GM21526 (cell line): Measurements from ENCODE around the gene KCNJ3.

Experiments
- ATAC-seq: cut with Tn5 transposase; IDR thresholded peaks from one replicate; pipeline ENCODE4 v1.9.1; 2021; ENCODE audit warnings: moderate library complexity; ENCODE audit not compliant: unreplicated experiment, low FRiP score

KCNJ3 gene, protein sequence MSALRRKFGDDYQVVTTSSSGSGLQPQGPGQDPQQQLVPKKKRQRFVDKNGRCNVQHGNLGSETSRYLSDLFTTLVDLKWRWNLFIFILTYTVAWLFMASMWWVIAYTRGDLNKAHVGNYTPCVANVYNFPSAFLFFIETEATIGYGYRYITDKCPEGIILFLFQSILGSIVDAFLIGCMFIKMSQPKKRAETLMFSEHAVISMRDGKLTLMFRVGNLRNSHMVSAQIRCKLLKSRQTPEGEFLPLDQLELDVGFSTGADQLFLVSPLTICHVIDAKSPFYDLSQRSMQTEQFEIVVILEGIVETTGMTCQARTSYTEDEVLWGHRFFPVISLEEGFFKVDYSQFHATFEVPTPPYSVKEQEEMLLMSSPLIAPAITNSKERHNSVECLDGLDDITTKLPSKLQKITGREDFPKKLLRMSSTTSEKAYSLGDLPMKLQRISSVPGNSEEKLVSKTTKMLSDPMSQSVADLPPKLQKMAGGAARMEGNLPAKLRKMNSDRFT

DNA sequence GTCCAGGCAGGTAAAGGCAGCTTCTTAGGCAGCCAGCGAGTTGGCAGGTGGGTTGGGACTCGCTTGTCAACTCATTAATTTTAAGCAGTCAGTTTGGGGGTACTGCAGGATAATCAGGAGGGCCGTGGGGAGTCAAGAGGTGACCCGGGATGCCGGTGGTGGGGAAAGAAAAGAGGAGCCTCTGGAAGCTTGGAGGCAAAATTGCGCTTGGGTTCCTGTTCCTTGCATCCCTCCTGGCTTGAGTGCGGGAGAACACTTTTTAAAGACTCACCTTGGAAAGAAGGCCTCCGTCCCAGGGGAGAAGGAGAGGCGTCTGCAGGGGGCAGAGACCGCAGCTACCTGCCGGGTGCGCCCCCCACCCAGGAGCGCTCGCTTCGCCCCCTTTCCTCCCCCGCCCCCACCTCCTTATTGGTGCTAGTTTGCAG lies at the start of gene KCNJ3:
KCNJ3 (plus strand) TSS at position 400 of the 425 bp plus-strand sequence. CDS start 81 bp downstream, outside the sequence.
- no peak for ATAC-seq

- no peak for ATAC-seq
Measured at GRCh38 chr2:154655499-154655898, 43.0 kb upstream of the KCNJ3 start.

GRCh38 chr2:154658854-154659253 lies 39.6 kb upstream of the KCNJ3 start:
- ATAC-seq = no peak

DNA sequence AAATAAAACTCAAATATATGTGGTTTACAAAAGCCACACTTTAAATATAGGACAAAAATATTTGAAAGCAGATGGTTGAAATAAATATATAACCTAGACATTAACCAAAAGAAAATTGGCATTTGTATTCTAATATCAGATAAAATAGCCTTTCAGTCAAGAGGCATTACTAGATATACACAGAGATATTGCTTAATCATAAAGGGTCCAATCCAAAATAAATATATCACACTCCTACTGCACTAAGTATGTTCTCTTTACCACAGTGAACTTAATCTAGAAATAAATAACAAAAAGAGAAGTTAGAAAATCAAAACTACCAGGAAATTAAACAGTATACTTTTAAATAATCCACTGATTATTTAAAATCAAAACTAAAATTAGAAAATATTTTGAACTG lies 34.2 kb upstream of the KCNJ3 start:
- no peak for ATAC-seq

GRCh38 chr2:154670083-154670482 lies 28.4 kb upstream of the KCNJ3 start:
- no peak for ATAC-seq

- ATAC-seq = no peak
Measured at GRCh38 chr2:154673694-154674093, 24.8 kb upstream of the KCNJ3 start.

DNA sequence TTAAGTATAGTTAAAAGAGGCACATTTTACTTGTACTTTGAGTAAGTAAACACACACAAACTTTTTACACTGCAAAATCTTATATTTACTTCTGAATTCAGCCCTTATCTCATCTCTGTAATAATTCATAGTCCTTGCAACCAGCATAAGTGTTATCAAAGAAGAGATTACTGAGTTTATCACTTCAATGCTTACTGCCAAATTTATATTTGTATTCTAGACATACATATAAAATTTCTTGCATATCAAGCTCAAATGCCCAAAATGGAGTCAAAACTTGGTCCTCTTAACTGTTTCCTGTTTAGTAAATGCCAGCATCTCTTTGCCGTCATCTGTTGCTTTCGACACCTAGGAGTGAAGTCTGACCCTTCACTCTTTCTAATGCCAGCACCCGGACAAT lies 21.1 kb upstream of the KCNJ3 start:
- no peak for ATAC-seq

DNA sequence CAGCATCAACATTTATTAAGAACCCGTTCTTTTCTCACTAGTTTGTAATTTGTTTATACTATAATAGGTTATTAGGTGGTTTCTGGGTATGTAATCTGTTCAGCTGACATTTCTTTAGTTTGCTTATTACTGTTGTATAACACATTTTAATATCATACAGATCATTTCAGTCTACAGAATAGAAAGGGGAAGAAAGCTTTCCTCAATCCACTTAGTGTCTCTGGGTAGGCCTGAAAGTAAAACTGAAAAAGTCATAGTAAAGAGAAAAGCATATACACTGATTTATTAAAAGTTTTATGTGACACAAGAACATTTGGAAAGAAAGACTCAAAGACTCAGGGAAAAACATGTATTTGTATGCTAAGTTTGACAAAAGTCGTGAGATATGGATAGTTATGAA lies 16.8 kb upstream of the KCNJ3 start:
- ATAC-seq = no peak

DNA sequence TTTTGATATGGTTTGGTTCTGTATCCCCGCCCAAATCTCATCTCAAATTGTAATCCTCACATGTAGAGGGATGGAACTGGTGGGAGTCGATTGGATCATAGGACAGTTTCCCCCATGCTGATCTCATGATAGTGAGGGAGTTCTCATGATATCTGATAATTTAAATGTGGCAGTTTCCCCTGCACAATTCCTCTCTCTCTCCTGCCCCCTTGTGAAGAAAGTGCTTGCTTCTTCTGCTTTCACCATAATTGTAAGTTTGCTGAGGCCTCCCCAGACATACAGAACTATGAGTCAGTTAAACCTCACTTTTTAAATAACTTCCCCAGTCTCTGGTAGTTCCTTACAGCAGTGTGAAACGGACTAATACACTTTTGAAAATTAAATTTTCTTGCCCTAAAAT lies 12.3 kb upstream of the KCNJ3 start:
- ATAC-seq = no peak

- no peak for ATAC-seq
Measured at GRCh38 chr2:154688373-154688772, 10.1 kb upstream of the KCNJ3 start.

DNA sequence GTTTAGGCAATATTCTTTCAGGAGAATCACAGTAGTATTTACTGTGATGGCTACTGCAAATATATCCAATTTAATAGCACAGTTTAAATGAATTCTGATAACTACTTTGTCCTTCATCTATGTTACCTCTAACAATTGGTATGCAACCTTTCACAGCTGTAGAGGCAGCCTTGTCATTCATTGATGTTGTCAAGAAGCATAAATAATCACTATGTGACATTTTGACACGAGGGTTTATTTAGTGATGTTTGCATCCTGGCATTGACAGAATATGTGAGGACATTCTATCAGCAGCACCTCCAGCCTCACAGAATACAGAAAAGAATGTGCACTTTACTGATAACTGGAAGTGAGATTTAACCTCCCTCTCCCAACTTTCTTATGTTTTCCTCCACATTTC lies 9.3 kb upstream of the KCNJ3 start:
- no peak for ATAC-seq

DNA sequence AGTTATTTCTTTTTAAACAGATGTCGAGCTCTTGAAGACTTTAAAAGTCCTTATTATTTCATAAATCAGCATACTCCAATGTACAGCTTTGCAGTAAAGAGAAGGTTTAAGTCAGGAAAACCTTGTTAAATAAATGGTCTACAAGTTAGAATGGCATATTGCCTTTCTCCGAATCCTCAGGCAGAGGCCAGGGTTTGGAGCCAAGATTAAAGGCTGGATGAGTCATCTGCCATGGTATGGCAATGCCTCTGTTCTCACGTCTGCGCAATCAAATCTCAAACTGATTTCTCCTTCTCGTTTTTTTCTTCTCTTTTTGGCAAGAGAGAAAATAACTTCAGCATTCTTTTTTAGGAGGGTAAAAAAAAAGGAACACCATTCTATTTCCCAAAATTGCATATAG lies 5.6 kb upstream of the KCNJ3 start:
- ATAC-seq = no peak

DNA sequence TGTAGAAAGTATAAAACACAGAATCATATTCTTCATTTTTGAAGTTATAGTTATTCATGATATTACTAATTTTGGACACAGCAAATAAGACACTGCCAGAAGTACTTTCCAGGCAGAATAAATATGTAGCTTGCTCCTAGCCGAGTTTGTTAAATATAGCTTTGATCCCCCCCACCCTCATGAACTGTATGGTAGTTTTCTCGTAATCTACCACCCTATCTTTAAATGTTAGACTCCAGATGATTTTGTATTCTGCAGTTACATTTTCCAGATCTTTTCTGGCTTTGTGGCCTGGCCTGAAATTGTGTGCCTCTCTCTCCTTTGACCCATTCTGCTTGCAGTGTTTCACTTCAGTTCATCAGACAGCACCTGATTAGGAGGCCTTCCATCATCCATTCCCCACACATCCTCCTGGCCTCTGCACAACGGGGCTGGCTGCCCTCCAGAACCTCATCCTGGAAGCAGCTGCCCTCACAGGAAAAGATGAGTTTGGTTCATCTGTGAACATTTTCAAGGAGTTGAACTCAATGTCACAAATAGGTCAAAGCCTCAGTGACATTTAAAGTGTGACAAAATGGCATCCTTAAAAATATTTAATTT lies 4.7 kb upstream of the KCNJ3 start:
- no peak for ATAC-seq

GRCh38 chr2:154694881-154695280 lies 3.6 kb upstream of the KCNJ3 start:
- no peak for ATAC-seq

GRCh38 chr2:154696369-154696768 lies 2.1 kb upstream of the KCNJ3 start:
- ATAC-seq = no peak

DNA sequence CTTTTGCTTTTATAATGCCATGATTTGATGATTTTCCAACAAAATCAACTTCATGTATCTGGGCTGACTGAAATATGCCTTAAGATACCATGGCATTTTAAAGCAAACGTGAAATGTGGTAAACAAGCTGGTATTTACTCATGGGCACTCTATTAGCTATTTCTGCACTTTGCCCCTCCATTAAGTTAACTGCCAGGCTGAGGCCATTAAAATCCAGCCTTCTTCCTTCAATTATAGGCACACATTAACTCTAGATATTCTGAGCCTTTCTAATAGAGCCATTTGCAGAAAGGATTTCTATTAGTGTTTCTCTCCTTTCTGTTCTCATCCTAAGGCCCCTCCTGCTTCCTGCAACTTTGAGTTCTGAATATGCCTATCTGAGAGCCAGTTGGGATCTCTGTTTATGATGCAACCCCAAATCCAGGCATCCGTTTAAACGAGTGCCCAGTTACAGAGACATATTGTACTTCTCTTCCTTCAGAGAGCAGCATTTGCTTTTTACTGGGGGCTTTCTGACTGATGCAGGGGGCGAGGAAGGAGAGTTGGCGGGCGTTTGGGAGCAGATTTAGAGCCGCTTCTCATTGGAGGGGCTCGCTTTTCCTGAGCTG lies 1.6 kb upstream of the KCNJ3 start:
- no peak for ATAC-seq

DNA sequence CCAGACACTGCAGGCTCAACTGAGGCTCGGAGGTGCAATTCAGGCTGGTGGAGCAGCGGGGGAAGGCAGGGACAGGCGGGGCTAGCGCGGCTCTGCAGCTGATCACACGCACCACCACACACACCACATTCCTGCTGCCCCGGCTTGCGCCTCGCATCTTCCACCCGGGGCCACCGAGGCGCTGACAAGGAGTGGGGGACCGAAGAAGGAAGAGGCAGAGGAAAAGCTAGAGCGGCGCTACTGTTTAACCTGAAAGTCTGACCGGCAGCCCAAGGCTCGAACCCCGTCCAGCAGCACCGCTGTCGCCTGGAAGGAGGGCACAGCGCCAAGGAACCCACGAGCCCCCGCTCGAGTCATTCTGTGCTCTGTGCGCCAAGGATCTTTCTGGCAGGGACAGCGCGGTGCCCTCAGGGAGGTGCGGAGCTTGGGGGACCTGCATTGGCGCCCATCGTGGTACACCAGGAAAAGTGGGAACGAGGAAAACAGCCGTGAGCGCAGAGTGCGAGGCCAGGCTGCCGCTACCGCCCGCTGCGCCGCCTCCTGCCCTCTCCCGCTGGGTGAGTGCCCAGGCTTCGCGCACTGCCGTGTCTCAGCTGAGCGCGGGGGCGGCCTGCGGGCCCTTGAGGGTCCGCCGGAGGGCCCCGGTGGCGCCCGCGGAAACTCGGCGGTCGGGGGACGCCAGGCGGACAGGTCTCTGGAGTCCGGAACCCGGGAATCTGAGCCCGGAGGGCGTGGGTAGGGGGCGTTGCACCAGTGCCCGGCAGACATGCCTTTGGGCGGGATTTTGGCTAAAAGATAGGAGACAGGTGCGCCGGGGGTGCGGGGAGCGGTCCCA lies 860 bp upstream of the KCNJ3 start:
- no peak for ATAC-seq

DNA sequence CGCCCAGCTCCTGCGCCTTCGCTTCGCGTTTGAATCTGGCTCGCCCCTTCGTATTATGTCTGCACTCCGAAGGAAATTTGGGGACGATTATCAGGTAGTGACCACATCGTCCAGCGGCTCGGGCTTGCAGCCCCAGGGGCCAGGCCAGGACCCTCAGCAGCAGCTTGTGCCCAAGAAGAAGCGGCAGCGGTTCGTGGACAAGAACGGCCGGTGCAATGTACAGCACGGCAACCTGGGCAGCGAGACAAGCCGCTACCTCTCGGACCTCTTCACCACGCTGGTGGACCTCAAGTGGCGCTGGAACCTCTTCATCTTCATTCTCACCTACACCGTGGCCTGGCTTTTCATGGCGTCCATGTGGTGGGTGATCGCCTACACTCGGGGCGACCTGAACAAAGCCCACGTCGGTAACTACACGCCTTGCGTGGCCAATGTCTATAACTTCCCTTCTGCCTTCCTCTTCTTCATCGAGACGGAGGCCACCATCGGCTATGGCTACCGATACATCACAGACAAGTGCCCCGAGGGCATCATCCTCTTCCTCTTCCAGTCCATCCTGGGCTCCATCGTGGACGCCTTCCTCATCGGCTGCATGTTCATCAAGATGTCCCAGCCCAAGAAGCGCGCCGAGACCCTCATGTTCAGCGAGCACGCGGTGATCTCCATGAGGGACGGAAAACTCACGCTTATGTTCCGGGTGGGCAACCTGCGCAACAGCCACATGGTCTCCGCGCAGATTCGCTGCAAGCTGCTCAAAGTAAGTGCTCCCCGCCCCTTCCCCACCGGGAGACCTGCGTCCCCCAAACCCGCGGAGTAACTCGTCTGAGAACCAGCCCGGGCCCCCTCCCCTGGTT lies 453 bp downstream of the KCNJ3 start:
- ATAC-seq = no peak

DNA sequence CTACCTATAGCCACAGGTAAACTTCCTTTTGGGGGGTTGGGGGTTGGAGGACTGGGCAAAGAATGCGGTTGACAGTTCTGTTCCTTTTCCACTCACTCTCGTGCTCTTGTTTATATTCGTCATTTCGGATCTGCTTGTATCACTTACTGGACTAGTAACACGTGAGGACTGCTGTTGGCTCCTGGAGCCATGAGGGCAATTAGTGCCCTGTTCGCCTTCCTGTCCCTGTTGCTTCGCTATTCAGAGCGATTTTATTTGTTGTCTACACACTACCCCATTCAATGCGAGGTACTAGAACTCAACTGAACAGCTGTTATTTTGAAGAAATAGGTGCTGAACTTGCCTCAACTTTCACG lies 1.1 kb downstream of the KCNJ3 start:
- no peak for ATAC-seq

DNA sequence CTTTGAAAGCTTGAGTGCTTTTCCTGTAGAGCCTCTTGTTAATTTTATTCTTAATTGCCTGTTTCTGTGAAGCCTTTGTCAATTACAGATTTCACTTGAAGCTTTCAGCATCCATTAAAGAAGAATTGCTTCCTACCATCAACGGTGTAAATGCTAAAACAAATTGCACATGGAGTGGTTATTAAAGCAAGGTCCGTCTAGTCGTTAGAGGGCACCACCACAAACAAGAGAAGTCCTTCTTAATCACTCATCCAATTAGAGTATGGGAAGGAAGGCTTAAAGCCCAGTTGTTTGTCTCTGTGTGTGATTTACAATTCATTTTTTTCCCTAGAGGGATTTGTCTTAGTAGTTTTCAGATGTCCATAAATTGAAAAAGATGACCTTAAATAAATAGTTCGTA lies 1.6 kb downstream of the KCNJ3 start:
- no peak for ATAC-seq
